GM12864 (cell line): ENCODE measurements around the gene ZNF398.

Experiments
- DNase-seq: peaks from one replicate; pipeline ENCODE4 v3.0.0-alpha.2; 2011; ENCODE audit warnings: low read depth
- H3K4me3 ChIP-seq: 2 replicates; pipeline ENCODE4 v1.5.1; 2011; ENCODE audit warnings: mild to moderate bottlenecking, low read depth, low read length, control low read depth
- TF ChIP-seq, protein P1 (sequence below): IDR thresholded peaks from 2 replicates; pipeline ENCODE4 v1.5.1; 2011; ENCODE audit warnings: low read depth, mild to moderate bottlenecking, moderate library complexity, low read length, control low read depth, inconsistent platforms; ENCODE audit errors: missing control alignments

The ZNF398 gene, protein sequence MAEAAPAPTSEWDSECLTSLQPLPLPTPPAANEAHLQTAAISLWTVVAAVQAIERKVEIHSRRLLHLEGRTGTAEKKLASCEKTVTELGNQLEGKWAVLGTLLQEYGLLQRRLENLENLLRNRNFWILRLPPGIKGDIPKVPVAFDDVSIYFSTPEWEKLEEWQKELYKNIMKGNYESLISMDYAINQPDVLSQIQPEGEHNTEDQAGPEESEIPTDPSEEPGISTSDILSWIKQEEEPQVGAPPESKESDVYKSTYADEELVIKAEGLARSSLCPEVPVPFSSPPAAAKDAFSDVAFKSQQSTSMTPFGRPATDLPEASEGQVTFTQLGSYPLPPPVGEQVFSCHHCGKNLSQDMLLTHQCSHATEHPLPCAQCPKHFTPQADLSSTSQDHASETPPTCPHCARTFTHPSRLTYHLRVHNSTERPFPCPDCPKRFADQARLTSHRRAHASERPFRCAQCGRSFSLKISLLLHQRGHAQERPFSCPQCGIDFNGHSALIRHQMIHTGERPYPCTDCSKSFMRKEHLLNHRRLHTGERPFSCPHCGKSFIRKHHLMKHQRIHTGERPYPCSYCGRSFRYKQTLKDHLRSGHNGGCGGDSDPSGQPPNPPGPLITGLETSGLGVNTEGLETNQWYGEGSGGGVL

DNA sequence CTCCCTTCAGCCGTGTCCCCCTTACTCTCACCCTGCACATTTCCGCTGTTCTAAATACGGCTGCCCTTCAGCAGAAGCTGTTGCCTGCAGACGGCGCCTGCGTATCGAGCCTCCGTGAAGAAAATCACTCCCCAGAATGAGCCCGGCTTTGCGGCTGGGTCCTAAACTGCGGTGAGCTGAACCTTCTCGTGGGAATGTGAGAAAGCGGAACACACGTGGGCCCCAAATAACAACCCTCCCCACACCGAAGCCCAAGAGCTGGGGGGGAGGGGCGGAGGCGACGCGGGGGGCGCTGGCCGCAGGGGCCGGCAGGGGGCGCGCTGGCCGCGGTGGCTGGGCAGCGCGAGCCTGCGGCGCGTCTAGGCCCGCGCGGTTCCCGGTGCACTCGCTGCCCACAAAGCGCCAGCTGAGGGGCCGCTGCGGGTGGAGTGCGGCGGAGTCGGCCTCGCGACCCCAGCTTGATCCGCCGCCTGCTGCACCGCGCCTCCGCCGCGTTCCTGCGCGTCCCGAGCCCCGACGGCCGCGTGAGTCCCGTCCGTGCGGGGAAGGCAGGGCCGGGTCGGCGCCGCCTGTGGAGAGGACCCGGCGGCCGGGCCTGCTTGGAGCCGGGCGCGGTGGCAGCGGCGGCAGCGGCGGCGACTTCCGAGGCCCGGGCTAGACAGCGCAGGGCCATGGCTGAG lies at the start of gene ZNF398:
Gene ZNF398 (plus strand): TSS at position 382 of the 680 bp plus-strand sequence. CDS start 290 bp downstream, at position 672.
- TF ChIP-seq, protein P1, sequence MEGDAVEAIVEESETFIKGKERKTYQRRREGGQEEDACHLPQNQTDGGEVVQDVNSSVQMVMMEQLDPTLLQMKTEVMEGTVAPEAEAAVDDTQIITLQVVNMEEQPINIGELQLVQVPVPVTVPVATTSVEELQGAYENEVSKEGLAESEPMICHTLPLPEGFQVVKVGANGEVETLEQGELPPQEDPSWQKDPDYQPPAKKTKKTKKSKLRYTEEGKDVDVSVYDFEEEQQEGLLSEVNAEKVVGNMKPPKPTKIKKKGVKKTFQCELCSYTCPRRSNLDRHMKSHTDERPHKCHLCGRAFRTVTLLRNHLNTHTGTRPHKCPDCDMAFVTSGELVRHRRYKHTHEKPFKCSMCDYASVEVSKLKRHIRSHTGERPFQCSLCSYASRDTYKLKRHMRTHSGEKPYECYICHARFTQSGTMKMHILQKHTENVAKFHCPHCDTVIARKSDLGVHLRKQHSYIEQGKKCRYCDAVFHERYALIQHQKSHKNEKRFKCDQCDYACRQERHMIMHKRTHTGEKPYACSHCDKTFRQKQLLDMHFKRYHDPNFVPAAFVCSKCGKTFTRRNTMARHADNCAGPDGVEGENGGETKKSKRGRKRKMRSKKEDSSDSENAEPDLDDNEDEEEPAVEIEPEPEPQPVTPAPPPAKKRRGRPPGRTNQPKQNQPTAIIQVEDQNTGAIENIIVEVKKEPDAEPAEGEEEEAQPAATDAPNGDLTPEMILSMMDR = peak; percentile 69
- H3K4me3 ChIP-seq = peak within 1 kb of the TSS; percentile 82
- peak; percentile 72 for DNase-seq

GRCh38 chr7:149099058-149099457 lies 48.2 kb upstream of the ZNF398 start:
- no peak for DNase-seq
- H3K4me3 ChIP-seq = no peak overlapping the region
- TF ChIP-seq, protein P1 = no peak

GRCh38 chr7:149100821-149101220 lies 46.4 kb upstream of the ZNF398 start:
- H3K4me3 ChIP-seq = no peak overlapping the region

GRCh38 chr7:149102666-149103065 lies 44.6 kb upstream of the ZNF398 start:
- DNase-seq = no peak
- TF ChIP-seq, protein P1 = no peak

More at GRCh38 chr7:149100821-149101220, 46.4 kb upstream of the ZNF398 start:
- TF ChIP-seq, protein P1 = no peak
- no peak for DNase-seq

DNA sequence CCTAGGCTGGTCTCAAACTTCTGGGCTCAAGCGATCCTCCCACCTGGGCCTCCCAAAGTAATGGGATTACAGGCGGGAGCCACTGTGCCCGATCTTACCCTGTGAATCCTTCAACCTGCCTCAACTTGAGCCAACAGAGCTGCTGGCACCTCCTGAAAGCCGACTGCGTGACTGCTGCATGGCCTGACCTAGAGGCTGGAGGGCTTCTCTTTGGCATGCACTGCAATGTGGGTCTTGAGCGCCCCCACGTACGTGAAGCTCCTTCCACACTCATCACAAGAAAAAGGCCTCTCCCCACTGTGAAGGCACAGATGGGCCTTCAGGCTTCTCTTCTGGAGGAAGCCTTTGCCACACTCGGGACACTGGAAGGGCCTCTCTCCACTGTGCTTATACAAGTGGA lies 43.8 kb upstream of the ZNF398 start:
- TF ChIP-seq, protein P1 = no peak
- no peak overlapping the region for H3K4me3 ChIP-seq
- no peak for DNase-seq

More at GRCh38 chr7:149102666-149103065, 44.6 kb upstream of the ZNF398 start:
- no peak overlapping the region for H3K4me3 ChIP-seq

DNA sequence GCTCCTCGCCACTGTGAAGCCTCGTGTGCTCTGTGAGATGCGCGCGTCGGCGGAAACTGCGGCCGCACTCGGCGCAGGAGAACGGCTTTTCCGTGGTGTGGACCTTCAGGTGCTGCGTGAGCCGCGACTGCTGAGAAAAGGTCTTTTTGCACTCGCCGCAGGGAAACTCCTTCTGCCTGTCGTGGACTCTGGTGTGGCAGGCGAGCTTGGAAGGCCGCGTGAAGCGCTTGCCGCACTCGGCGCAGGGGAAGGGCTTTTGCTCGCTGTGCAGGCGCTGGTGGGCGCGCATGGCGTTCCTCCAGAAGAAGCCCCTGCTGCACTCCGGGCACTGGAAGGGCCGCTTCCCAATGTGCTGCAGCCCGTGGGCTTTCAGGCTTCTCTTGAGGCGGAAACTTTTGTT lies 43.0 kb upstream of the ZNF398 start:
- no peak for DNase-seq
- TF ChIP-seq, protein P1 = no peak
- H3K4me3 ChIP-seq = no peak overlapping the region
